Omental fat pad (tissue), 4 donors: ENCODE measurements around the gene RCSD1. TPM values are rescaled to one million over a fixed set of nuclear protein-coding genes. Genes with fewer than 3 reads are reported as not detected.

Source experiments
- ATAC-seq: fragments of 150-250 bp; one replicate; pipeline ENCODE4 v1.9.1; 2016; ENCODE audit warnings: mild to moderate bottlenecking, moderate library complexity; ENCODE audit not compliant: low FRiP score
- DNase-seq: peaks from one replicate; pipeline ENCODE4 v3.0.0-alpha.2; 2019; ENCODE audit warnings: low spot score
- total RNA-seq, 4 donors: library from RNA; depleted of rRNA; stranded (reverse); fragments of >200 nt; gene quantifications; one replicate each; pipeline ENCODE4 v1.1.0, GENCODE V29; 2016
- TF ChIP-seq, protein P1 (sequence below), 3 donors: fragments of 450-650 bp; IDR thresholded peaks; one replicate each; pipeline ENCODE4 v1.5.1; 2016 to 2017; ENCODE audit warnings: antibody characterized with exemption in 3 of 3, mild to moderate bottlenecking in 3 of 3, moderate library complexity in 2 of 3

The RCSD1 gene
- total RNA-seq, 4 donors from 2014 or later: 11.3 to 37.5 (median 16.2) TPM

DNA sequence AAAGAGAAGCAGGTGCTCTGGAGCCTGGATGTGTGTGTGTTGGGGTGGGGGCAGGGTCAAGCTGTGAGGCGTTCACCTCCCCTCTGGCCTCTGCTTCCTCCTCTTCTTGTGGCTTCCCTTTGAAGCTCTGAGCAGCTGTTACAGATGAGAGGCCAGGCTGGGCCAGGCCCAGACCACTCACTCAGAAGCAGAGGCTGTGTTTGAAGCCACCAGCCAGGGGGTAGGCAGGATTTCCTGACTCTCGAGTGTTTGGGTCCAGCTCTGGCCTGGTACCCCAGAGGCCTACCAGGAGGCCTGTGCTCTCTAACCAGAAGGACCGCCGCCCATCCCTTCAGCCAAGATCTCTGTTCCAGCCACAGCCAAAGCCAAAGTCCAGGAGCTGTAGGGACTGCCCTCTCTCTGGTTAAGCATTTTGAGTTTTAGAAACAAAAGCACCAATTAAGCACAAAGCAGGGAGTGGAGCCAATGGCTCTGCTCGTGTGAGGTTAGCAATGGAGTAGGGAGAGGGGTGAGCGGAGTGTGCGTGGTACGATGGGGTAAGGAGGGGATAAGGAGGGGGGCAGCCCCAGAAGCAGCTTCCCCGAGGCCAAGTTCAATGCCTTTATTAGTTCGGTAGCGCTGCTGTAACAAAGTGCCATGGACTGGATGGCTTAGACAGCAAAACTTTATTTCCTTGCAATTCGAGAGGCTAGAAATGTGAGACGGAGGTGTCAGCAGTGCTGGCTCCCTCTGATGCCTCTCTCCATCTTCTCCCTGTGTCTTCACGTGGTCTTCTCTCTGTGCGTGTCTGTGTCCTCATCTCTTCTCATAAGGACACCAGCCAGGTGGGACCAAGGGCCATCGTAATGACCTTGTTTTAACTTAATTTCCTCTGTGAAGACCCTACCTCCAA lies 20.5 kb downstream of the RCSD1 start:
- DNase-seq (no peak), ATAC-seq (no peak)
- TF ChIP-seq, protein P1, sequence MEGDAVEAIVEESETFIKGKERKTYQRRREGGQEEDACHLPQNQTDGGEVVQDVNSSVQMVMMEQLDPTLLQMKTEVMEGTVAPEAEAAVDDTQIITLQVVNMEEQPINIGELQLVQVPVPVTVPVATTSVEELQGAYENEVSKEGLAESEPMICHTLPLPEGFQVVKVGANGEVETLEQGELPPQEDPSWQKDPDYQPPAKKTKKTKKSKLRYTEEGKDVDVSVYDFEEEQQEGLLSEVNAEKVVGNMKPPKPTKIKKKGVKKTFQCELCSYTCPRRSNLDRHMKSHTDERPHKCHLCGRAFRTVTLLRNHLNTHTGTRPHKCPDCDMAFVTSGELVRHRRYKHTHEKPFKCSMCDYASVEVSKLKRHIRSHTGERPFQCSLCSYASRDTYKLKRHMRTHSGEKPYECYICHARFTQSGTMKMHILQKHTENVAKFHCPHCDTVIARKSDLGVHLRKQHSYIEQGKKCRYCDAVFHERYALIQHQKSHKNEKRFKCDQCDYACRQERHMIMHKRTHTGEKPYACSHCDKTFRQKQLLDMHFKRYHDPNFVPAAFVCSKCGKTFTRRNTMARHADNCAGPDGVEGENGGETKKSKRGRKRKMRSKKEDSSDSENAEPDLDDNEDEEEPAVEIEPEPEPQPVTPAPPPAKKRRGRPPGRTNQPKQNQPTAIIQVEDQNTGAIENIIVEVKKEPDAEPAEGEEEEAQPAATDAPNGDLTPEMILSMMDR (IDR thresholded peaks at IDR 0.05): no peak

DNA sequence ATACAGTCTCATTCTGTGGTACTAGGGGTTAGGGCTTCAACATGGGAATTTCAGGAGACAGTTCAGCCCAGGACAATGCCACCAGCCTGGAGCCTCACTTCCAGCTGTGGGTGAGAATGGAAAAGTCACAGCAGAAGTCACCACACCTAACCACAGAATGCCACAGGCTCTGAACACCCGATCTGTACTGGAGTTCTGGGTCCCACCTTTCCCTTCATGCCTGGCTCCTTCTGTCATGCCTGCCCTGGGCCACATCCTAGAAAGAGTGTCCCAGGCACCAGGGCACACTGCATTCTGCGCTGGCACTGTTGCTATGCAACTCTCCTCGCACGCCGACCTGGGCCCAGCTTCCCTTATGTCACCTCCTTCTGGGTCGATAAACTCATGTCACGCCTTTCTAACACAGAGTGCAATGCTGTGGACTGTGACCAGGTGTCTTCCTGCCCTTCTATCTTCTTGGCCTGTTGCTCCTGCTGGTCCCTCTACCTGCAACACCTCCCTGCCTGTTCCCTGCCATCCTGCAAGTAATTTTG lies 21.2 kb downstream of the RCSD1 start:
- no peak for DNase-seq
- no peak for ATAC-seq

GRCh38 chr1:167654975-167655575 lies 25.0 kb downstream of the RCSD1 start:
- ATAC-seq: no peak
- TF ChIP-seq, protein P1 (IDR thresholded peaks at IDR 0.05): no peak
- DNase-seq: no peak

More for the DNA sequence above, 21.2 kb downstream of the RCSD1 start:
- TF ChIP-seq, protein P1 (IDR thresholded peaks at IDR 0.05): no peak

DNA sequence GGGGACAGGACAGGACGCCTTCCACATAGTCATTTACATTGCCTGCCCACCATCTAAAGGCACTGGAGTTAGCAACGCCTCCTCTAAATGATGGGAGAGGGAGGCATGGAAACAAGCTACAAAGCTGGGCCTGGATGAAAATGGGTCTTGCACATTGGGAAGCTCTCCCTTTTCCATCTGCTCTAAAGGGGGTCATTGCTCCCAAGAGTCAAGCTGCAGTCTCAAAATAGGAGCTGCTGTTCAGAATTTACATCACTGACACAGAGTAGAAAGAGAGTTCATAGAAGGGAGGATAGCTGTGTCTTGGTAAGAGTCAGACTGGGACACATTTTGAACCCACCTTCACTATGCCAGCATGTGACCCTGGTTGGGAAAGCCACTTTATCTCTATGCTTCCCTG lies 26.6 kb downstream of the RCSD1 start:
- TF ChIP-seq, protein P1 (IDR thresholded peaks at IDR 0.05): no peak
- ATAC-seq (no peak), DNase-seq (no peak)

GRCh38 chr1:167658574-167659328 lies 28.7 kb downstream of the RCSD1 start:
- no peak for DNase-seq
- TF ChIP-seq, protein P1 (IDR thresholded peaks at IDR 0.05): no peak
- no peak for ATAC-seq

DNA sequence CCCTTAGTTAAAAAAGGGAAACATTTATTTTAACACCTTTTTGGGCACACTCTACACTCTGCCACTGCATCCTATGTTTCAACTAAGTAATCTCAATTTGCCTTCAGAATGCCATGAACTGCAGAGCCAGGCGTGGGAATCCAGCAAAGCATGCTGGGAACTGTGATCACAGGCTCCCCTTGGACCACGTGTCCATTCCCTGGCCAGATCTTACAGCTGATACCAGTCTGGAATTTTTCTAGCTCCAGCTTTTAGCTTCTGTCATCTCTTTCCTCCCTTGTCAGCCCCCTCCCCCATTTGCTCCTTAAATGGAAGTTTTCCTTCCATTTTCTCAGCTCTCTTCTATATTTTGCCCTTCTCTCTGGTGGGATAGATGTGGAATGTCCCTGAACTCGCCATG lies 29.4 kb downstream of the RCSD1 start:
- DNase-seq (no peak), ATAC-seq (no peak)
- TF ChIP-seq, protein P1 (IDR thresholded peaks at IDR 0.05): no peak
